ENCODE data around the gene ZEB2.
A peak's percentile ranks its signal among the peaks of the same experiment; 100 is the strongest.

ZEB2 gene

GRCh38 chr2:144513388-144514101 is 6.4 kb downstream of the ZEB2 start:
- DNase-seq (ENCODE audit: low read depth, low spot score) = peak; percentile 59

- DNase-seq (ENCODE audit: low read depth, low spot score) = no peak
Measured at GRCh38 chr2:144512891-144513351, 7.0 kb downstream of the ZEB2 start.

DNA sequence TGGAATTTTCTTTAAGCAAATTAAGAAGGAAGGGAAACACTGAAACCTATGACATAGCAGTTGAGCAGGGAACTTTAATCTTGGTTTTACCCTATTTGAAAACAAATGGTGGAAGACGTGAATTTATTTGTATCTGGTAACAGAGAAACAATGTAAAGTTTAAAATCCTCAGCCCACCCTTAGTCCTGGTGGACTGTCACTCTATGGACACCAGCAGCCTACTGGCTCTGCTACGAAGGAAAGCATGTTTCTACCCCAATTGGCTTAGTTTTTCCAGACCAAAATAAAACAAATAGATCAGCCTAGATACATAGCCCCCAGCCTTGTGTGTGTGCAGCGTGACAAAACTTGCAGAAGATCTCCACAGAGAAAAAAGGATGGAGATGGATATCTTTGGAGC is 7.4 kb downstream of the ZEB2 start:
- DNase-seq (ENCODE audit: low read depth, low spot score) = no peak

- no peak for DNase-seq (ENCODE audit: low read depth, low spot score)
Measured at GRCh38 chr2:144511937-144512336, 8.0 kb downstream of the ZEB2 start.

DNA sequence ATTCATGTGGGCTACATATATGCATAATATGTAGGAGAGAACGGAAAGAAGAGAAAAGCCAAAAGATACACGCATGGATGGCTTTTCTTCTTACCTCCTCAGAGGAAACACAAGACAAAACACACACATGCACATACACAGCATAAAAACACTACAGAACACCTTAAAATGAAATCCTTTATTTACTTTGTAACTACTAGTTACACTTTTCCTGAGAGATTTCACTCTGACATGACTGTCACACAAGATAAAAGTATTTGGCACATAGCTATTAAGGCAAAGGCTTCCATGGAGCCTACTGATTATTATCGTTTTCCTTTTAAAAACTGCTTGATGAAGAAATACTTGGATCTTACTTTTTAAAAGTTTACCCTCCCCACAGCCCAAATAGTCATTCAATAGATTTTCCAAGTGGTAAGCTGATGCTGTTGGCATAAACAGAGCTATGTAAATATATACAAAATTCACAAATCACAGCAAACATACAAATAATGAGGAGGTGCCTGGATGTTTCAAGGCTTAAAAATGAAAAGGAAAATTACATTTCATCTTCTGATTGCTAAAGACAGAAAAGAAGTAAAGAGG is 8.6 kb downstream of the ZEB2 start:
- DNase-seq (ENCODE audit: low read depth, low spot score) = no peak

DNA sequence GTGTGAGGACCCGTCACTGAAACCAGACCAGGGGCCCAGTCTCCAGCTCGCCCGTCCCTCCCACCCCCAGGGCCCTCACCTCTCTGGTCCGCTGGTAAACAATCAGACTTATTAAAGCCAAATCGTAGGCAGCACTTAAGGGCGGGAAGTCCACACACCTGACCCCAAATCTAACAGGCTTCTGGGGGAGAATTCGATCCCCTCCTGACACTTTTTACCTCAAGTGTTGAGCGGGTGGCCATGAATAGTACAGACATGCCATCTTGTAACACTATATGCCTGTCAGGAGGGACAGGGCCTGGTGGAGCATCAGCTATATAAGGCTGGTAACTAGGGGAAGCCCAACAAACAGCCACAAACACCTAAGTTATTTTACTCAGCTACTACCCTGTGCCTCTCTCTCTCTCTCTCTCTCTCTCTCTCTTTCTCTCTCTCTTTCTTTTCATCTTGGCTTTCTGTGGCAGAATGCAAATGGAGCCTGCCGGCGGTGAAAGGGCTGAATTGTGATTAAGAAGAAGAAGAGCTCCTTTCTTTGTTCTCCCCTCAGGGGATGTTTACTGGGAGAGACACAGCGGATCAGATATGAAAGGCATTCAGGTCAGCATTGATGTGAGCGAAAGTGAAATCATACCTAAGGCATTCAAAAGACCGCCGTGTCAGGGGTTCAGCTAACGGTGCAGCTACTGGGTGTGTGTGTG is 9.5 kb downstream of the ZEB2 start:
- peak; percentile 90 for DNase-seq (ENCODE audit: low read depth, low spot score)

- no peak for DNase-seq (ENCODE audit: low read depth, low spot score)
Measured at GRCh38 chr2:144509879-144510221, 10.1 kb downstream of the ZEB2 start.

- no peak for DNase-seq (ENCODE audit: low read depth, low spot score)
Measured at GRCh38 chr2:144509001-144509878, 10.7 kb downstream of the ZEB2 start.

GRCh38 chr2:144508172-144508851 is 11.6 kb downstream of the ZEB2 start:
- DNase-seq (ENCODE audit: low read depth, low spot score) = no peak

- DNase-seq (ENCODE audit: low read depth, low spot score) = no peak
Measured at GRCh38 chr2:144507441-144508171, 12.3 kb downstream of the ZEB2 start.

GRCh38 chr2:144505245-144505831 is 14.6 kb downstream of the ZEB2 start:
- peak; percentile 65 for DNase-seq (ENCODE audit: low read depth, low spot score)

- DNase-seq (ENCODE audit: low read depth, low spot score) = peak; percentile 71
Measured at GRCh38 chr2:144504218-144504641, 15.7 kb downstream of the ZEB2 start.

DNA sequence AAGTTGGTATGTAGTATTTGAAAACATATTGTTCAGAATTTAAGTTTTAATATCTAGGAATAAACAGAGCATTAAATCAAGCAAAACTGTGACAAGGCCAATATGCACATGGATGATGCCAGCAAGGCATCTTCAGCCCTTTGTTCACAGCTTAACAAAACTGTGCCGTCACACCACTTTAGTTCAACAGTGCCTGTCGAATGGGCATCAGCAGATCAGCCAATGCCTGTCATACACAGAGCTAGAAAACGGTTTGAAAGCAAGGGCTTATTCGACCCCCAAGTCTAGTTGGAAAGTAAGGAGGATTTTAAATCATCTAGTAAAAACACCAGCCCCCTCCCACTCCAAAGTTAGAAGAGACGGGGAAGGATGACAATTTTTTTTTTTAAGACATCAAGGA is 16.7 kb downstream of the ZEB2 start:
- DNase-seq (ENCODE audit: low read depth, low spot score) = no peak

DNA sequence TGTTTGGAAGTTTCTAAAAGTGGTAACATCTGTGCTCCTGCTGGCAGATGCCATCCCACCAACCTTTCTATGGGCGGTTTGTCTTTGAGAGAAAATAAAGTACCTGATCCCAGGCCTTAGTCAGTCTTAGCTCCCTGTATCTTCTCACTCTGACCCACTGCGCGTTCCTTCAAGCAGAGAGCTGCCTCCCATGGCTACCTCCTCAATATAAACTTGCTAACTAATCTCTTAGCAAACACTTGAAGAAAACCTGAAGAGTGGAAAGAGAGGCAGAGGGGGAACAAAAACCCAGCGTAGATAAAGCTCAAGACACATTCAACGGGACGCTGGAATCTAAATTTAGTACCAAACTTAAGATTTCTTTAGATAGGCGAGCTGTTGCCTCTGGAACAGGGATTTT is 17.6 kb downstream of the ZEB2 start:
- no peak for DNase-seq (ENCODE audit: low read depth, low spot score)

GRCh38 chr2:144501627-144502026 is 18.3 kb downstream of the ZEB2 start:
- DNase-seq (ENCODE audit: low read depth, low spot score) = no peak

DNA sequence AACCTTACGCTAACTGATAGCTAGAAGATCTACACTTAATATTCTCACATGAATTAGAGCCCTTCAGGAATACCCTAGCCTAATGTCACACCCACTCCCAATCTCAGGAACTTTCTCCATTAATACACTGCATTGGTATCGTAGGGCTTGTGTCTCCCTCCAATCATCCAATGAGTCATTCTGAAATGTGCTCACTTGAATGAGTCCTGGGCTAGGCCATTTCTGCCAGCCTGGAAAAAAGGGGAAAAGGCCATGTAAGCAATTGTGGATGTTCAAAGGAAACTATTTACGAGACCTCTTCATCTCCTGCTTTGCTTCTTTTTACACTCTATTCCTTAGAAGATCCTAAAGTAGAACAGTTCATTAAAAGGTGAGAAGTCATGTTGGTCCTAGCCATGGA is 18.8 kb downstream of the ZEB2 start:
- no peak for DNase-seq (ENCODE audit: low read depth, low spot score)

DNA sequence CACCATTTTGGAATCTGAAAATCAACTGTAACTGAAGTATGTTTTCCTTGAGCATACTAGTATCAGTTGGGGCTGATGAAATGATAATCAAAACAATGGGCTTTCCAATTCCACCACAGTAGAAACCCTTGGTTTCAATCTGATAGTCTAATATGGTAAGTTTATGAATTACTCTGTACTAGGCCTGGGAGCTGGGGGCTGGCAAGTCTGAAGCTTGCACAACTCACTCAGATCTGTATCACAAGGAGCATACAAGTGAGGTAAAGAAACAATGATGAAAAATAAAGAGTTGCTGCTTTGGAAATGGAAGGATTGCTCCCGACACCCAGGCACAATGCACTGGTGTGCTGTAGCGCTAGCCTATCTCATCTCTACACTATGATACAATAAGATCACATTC is 19.4 kb downstream of the ZEB2 start:
- DNase-seq (ENCODE audit: low read depth, low spot score) = no peak

DNA sequence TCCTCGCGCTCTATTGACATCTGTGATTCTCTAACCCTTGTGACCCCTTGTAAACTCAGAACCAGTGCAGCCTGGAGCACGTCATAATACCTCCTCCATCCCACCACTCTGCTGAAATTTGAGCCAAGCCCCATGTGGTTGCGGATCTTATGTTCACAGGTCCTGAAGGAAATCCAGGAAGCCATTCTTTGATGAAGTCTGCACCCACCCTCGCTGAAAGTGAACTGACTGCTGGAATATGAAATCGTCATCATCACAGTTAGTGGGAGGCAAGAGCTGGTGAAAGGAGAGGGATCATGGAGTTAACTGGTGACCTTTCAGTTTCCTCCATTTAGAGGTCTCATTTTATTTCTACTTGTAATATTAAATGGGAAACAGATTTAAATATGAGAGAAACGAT is 21.6 kb downstream of the ZEB2 start:
- DNase-seq (ENCODE audit: low read depth, low spot score) = no peak

- DNase-seq (ENCODE audit: low read depth, low spot score) = no peak
Measured at GRCh38 chr2:144496977-144497598, 22.8 kb downstream of the ZEB2 start.
